Loucy (cell line): ENCODE data around the gene CHMP4B.

Source experiments
- EZH2phosphoT487 ChIP-seq: fragments of 200-600 bp; IDR thresholded peaks from 2 replicates; pipeline ENCODE4 v1.6.1; 2018; ENCODE audit warnings: antibody characterized with exemption, mild to moderate bottlenecking, moderate library complexity, borderline replicate concordance
- TF ChIP-seq, protein P1 (sequence below): fragments of 200-600 bp; sonication (generic); conservative IDR thresholded peaks from 2 replicates; pipeline ENCODE4 v1.5.1; 2014; ENCODE audit warnings: mild to moderate bottlenecking, antibody characterized with exemption, low read length

DNA sequence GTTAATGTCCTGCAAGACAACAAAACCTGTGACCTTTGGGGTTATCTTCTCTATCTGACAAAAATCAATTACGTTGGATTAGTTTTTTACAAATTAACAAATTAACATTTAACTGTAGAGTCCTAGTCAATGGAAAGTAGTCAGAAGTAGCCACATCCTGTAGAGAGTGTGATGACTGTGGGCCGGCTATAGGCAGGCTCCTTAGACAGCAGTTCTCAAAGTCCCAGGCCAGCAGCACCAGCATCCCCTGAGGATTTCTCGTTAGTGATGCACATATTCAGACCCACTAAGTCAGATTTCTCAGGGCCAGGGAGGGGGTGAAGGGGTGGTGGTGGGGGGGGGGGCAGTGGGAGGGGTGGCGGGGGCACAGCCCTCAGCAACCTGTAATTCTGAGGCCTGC, 42.1 kb upstream of the CHMP4B start:
- TF ChIP-seq, protein P1, sequence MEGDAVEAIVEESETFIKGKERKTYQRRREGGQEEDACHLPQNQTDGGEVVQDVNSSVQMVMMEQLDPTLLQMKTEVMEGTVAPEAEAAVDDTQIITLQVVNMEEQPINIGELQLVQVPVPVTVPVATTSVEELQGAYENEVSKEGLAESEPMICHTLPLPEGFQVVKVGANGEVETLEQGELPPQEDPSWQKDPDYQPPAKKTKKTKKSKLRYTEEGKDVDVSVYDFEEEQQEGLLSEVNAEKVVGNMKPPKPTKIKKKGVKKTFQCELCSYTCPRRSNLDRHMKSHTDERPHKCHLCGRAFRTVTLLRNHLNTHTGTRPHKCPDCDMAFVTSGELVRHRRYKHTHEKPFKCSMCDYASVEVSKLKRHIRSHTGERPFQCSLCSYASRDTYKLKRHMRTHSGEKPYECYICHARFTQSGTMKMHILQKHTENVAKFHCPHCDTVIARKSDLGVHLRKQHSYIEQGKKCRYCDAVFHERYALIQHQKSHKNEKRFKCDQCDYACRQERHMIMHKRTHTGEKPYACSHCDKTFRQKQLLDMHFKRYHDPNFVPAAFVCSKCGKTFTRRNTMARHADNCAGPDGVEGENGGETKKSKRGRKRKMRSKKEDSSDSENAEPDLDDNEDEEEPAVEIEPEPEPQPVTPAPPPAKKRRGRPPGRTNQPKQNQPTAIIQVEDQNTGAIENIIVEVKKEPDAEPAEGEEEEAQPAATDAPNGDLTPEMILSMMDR = no peak
- TF ChIP-seq EZH2phosphoT487 = no peak
